ENCODE data around the gene ZNF117.
"Not testable (repeated sequence)": the region's sequence is repeated elsewhere in the genome, so short reads cannot be mapped to it uniquely, and the experiment has no call there.

DNA sequence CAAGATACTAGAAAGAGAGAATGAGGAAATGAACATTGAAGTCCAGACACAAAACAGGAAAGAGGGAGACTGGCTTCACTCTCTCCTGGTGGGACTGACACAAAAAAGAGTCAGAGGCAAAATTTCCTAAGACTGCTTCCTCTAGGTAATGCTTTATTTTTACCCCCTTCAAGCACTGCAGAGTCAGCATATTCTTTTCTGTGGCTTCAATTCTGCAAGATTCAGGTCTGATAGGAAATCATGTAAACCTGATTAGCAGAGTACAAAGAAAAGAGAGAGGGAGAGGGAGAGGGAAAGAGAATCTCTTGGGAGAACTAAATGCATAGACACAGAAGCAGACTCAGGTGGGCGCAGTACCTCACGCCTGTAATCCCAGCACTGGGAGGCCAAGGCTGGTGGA is 18.6 kb upstream of the ZNF117 start:
- TF ChIP-seq POLR2A (IDR thresholded peaks at IDR 0.05; ENCODE audit: low read depth, low read length); CTCF (conservative IDR thresholded peaks at IDR 0.05; ENCODE audit: low read depth, low read length); CEBPB (IDR thresholded peaks at IDR 0.05; ENCODE audit: low read depth, low read length); RCOR1 (IDR thresholded peaks at IDR 0.05; ENCODE audit: insufficient replicate concordance, low read length); USF2 (IDR thresholded peaks at IDR 0.05; ENCODE audit: low read depth, low read length): not testable (repeated sequence)

Data from IMR-90 (cell line).